Measurements from ENCODE around the gene IFITM2.
"Not testable (repeated sequence)": the region's sequence is repeated elsewhere in the genome, so short reads cannot be mapped to it uniquely, and the experiment has no call there.

The IFITM2 gene

DNA sequence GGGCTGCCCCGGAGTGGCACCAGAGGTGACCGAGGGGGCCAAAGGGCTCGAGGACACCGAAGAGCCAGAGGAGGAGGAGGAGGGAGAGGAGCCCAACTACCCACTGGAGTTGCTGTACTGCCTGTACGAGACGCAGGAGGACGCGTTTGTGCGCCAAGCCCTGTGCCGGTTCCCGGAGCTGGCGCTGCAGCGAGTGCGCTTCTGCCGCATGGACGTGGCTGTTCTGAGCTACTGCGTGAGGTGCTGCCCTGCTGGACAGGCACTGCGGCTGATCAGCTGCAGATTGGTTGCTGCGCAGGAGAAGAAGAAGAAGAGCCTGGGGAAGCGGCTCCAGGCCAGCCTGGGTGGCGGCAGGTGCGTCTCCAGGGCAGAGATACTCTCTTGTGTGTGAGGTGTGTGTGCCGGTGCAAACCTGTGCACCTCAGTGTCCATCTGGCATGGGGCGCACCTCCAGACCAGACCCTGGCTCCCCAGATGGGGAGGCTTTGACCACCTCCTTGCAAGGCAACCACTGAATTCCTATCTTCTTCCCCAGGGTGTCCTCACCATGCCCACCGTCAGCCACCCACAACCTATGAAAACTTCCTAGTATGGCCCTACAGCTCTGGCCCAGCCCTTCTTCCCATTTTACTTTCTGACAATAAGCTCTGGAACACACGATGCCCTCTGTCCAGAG, 26.0 kb upstream of the IFITM2 start:
- DNase-seq (ENCODE audit: low read depth): no peak

DNA sequence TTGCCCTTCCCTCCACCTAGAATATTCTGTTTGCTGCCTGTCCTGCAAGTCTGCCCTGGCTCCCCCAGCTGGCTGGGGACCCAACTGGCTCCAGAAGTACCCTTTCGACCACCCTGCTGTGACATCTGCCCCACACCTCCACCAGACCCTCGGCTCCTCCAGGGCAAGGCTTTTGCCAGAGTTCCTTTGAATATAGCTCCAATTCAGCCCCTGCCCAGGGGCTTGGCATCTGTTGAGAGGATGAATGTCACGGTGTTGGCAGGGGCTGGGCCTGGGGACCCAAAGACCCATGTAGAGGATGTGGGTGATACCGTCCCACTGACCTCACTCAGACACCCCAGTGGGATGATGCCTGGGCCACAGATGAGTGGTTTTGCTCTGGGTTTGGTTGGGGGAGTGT, 25.4 kb upstream of the IFITM2 start:
- no peak for DNase-seq (ENCODE audit: low read depth)

DNA sequence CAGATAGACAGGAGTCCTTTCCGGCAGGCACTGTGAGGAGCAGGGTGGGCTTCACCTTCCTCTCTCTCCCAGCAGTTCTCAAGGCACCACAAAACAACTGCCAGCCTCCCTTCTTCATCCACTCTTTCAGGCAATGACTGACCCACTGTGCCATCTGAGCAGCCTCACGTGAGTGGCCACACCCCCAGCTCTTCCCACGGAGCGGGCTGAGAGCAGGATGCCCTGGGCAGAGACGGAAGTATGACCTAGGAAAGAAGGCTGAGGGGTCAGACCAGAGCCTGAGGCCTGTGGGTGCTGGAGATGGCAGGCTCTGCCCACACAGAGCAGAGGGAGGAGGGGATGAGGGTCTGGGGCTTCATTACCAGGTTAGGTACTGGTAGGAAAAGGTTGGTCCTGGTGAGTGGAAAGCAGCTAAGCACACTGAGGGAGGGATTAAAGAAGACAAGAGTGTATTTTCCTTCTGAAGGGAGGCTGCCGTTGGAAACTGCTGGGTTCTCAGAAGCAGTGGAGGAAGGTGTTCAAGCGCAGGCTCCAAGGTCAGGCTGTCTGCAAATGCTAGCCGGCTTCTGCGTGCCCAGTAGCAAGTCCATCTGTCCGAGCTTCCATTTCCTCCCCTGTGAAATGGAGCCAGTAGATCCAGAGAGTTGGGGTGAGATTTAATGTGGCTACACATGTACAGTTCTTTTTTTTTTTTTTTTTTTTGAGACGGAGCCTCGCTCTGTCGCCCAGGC, 24.8 kb upstream of the IFITM2 start:
- DNase-seq (ENCODE audit: low read depth): no peak

DNA sequence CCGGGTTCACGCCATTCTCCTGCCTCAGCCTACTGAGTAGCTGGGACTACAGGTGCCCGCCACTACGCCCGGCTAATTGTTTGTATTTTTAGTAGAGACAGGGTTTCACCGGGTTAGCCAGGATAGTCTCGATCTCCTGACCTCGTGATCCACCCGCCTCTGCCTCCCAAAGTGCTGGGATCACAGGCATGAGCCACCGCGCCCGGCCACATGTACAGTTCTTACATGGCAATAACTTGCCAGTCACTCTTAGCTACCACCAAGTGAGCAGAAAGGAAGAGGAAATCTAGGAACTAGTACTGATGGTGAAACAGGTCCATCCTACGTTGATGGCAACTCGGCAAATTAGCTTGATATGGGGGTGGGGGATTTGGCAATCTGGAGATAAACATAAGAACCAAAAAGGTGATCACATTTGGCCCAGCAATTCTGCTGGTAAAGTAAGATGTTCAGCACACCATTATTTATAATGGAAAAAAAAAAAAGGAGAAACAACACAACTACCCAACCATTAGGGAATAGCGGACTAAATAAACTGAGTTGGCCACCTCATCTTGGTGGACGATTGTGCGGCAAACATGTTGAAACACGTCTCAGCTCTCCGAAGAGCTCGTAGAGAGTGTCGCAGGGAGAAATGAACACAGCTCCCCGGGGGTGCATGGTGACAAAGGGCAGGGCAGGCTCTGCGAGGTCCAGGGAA, 24.1 kb upstream of the IFITM2 start:
- DNase-seq (ENCODE audit: low read depth): no peak

DNA sequence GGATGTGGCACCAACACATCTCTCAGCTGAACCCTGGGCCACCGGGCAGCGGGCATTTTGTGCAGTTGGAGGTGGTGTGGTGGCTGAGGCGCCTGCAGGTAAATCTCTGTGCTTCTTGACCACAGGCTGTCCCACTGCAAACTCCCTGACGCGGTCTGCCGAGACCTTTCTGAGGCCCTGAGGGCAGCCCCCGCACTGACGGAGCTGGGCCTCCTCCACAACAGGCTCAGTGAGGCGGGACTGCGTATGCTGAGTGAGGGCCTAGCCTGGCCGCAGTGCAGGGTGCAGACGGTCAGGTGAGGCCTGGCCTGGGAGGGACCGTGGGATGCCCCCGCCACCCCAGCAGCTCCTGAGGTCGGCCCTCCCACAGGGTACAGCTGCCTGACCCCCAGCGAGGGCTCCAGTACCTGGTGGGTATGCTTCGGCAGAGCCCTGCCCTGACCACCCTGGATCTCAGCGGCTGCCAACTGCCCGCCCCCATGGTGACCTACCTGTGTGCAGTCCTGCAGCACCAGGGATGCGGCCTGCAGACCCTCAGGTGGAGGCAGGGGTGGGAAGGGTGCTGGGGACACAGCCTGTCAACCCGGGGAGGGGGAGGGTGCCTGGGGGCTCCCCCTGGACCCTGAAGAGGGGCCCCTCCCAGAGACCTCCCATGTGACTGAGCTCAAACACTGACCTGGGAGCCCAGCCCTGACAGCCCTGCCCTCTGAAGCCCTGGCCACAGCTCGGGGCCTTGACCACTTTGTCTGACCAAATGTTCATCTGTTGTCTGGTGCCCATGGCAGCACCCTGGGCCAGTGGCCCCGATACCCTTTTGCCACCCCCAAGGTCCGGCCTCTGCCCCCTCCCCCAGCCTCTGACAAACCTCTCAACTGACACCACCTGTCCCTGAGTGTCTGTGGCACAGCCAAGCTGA, 23.3 kb upstream of the IFITM2 start:
- no peak for DNase-seq (ENCODE audit: low read depth)

DNA sequence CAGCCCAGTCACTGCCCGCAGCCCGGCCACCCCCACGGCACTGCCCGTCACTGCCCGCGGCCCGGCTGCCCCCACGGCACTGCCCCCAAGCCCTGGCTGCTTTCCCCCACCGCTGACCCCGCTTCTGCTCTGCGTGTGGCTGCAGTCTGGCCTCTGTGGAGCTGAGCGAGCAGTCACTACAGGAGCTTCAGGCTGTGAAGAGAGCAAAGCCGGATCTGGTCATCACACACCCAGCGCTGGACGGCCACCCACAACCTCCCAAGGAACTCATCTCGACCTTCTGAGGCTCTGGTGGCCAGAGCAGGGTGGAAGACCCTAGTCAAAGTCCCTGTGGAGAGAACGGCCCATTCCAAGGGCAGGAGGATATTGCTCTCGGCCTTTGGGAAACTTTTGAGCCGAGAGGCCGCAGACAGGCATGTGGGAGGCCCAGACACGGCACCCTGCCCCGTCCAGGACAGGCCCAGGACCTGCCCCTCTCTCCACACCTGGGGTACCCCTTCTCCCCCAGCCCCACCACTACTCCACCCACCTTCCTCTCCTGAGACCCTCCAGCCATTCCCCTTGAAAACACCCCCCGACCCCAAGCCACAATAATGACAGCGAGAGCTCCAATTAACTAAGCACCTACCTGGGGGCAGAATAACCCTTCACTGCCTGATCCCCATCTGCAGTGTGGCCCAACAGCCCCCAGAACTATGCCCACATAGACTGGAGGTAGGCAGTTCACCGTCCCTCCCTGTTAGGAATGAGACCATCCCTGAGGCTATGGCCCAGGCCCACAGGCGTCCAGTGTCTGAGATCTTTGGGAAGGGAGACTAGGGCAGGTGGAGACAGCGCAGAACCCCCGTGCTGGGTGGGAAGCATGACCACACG, 22.4 kb upstream of the IFITM2 start:
- no peak for DNase-seq (ENCODE audit: low read depth)

DNA sequence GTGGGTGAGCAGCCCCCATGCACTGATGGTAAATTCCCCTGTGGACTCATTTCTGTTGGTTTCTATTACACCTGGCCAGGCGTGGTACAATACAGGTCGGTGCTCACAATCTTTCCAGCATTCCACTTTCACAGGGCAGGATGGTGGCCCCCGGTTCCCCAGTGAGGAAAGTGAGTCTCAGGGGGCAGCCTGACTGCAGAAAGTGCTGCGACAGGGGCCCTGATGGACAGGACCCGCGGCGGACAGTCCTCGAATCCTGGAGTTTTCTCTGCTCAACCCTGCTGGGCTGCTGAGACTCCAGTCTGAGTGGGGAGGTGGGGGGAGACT, 21.8 kb upstream of the IFITM2 start:
- no peak for DNase-seq (ENCODE audit: low read depth)

DNA sequence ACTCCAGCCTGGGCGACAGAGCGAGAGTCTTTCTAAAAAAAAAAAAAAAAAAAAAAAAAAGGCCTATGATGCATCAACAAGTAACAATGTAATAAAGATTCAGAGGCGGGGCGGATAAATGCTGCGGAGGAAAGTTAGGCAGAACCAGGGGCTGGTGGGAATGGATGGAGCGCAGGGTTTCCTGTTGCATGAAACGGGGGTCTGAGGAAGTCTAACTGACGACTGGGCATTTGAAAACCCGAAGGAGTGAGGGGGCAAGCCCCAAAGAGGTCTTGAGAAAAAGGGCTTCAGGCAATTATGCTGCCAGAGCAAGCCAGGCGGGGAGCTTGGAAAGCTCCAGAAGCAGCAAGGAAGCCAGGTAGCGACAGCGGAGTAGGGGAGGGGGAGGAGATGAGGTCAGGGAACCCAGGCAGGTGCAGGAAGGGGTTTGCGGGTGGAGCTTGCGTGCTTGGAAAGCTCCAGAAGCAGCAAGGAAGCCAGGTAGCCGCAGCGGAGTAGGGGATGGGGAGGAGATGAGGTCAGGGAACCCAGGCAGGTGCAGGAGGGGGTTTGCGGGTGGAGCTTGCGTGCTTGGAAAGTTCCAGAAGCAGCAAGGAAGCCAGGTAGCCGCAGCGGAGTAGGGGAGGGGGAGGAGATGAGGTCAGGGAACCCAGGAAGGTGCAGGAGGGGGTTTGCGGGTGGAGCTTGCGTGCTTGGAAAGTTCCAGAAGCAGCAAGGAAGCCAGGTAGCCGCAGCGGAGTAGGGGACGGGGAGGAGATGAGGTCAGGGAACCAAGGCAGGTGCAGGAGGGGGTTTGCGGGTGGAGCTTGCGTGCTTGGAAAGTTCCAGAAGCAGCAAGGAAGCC, 20.4 kb upstream of the IFITM2 start:
- DNase-seq (ENCODE audit: low read depth): not testable (repeated sequence)

DNA sequence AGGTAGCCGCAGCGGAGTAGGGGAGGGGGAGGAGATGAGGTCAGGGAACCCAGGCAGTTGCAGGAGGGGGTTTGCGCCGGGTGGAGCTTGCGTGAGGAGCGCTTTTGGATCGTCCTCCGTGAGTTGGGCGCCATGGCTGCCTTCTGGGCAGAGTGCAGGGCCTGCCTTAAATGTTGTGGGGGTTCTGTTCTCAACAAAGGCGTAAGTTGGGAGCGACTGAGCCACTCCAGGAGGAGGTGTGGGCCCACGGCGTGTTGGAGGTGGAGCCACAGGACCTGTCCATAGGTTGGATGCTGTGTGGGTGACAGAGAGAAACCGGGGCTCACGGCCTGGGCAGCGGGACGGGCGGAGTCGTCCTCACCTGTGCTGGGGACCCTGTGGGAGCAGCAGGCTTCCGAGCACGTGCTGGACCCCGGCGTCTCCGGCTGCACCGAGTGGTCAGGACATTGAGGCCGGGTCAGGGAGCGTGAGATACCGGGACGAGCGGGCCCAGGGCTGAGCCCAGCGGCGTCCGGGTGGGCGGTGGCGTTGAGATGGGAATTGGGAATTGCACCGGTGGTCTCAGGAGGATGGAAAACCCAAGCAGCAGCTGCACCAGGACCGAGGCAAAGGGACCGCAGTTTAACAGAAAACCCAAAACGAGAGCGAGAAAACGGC, 19.7 kb upstream of the IFITM2 start:
- no peak for DNase-seq (ENCODE audit: low read depth)

DNA sequence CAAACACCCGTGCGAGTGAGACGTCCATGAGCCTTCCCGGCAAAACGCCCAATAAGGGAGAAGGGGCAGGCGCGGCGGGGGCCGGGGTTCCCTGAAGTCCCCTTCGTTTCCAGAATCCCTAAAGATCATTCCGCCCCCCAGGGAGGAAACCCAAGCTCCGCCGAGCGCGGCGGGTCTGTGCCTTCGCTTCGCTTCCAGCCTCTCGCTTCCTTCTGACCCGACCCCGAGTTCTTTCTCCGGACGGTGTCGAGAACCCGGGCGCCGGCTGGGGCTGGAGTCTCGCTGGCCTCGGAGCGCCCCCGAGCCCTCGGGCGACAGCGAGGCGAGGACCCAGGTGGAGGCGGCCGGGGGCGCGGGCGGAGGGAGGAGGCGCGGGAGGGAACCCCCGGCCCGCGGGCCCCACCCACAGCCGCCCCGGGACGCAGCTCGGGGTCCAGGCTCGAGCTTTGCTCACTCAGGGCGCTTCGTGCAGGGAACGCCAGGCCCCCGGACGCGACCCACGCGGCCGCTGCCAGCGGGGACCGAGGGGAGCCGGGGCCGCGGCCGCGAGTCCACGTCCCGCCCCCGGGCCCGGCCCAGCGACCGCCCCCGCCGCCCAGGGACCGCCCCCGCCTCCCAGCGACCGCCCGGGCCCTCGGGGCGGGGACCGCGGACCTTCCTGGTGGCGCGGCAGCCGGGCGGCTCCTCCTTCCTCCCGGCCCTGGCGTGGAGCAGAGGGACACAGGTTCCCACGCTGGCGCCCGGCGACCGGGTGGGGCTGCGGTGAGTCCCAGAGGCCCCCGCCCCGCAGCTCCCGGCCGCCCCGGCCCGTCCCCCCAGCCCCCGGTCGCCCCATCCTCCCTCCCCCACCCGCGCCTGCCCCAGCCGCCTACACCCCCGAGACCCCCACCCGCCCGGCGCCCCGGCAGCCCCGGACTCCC, 18.9 kb upstream of the IFITM2 start, which contains the start of gene PGGHG:
PGGHG (plus strand) TSS at position 649 of the 920 bp plus-strand sequence. CDS start 691 bp downstream, outside the sequence.
- DNase-seq (ENCODE audit: low read depth): no peak

DNA sequence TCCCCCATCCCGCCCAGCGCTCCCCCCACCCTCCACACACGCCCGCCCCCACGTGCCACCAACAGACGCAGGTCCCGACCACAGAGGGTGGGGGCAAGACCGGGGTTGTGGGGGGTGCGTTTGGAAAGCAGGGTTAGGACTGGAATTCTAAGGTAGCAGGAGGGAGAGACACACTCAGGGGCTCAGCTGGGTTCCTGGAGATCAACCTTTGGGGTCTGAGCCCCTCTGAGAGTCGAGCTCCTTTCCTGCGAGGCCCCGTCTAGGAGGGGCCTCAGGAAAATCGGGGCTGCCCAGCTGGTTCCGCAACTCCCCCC, 18.3 kb upstream of the IFITM2 start:
- no peak for DNase-seq (ENCODE audit: low read depth)

DNA sequence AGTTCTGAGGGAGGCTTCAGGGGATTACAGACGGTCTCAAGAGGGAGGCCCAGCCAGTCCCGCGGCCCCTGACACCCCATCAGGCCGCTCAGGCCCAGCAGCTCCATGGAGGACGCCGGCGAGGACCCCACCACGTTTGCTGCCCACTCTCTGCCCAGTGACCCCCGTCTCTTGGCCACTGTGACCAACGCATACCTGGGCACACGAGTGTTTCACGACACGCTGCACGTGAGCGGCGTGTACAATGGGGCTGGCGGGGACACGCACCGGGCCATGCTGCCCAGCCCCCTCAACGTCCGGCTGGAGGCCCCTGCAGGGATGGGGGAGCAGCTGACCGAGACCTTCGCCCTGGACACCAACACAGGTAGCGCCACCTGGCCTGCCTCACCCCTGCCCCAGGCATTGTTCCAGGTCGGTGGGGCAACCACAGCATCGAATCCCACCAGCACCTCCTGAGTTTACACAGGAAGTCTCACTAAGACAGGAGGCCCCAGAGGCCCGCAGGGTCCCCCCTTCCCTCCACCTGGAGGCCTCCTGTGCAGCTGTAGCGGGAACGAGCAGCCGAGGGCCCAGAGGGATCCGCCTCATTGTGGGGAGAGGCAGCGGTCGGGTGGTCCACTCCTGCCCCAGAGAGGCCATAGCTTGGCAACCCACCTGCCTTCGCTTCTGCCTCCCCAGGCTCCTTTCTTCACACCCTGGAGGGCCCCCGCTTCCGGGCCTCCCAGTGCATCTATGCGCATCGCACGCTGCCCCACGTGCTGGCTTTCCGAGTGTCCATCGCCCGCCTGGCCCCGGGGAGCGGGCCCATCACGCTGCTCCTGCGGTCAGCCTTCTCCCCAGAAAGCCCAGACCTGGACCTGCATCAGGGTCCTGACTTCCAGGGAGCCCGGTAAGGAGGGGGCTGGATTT, 17.6 kb upstream of the IFITM2 start:
- no peak for DNase-seq (ENCODE audit: low read depth)

DNA sequence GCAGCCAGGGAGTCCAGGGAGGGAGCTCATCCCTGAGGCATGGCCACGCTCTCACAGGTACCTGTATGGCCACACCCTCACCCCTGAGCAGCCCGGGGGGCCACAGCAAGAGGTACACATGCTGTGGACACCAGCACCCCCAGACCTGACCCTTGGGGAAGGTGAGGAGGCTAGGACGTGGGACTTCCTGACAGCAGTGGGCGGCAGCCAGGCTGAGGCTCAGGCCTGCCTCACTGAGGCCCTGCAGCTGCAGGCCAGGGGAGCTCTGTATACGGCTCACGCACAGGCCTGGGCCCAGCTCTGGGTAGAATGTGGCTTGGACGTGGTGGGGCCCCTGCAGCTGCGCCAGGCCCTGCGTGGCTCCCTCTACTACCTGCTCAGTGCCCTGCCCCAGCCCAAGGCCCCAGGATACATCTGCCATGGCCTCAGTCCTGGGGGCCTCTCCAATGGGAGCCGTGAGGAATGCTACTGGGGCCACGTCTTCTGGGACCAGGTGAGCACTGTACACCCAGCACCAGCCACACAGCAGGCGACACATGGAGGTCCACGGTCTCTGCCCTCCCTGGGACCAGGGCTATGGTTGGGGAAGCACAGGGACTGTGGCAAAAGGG, 16.9 kb upstream of the IFITM2 start:
- DNase-seq (ENCODE audit: low read depth): no peak

DNA sequence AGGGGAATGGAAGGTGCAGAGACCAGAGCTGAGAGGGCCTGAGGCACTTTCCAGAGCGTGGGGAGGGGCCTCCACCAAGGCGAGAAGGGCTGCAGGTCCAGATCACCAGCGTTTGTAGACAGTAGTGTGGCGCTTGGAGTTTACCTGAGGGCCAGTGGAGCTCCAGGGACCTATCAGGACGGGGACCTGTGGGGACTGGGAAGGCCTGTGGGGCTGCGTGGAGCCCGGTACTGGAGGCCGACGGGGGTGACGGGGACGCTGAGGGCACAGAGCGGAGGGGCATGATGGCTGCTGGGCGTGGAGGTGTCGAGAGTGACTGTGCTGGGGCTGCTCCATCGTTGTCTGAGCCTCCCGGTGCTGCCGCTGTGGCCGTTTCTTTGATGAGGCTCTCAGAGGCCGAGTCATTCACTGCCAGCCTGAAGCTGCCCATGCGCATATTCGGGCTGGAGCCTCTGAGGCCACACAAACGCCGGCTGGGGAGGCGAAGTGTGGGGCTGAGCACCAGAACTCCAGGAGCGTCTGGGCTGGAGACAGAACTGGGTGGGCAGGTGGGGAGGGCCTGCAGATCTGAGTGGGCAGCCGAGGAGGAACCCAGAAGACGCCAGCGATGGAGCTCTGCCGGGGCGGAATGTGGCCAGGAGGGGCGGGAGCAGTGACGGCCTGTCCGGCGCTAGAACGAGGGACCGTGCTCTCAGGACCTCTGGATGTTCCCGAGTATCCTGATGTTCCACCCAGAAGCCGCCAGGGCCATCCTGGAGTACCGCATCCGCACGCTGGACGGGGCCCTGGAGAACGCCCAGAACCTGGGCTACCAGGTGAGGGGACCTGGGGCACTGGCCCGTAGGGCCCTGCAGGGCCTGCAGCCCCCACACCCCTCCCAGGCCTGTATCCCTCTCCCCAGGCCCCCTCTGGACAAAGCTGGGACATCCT, 16.1 kb upstream of the IFITM2 start:
- DNase-seq (ENCODE audit: low read depth): no peak

DNA sequence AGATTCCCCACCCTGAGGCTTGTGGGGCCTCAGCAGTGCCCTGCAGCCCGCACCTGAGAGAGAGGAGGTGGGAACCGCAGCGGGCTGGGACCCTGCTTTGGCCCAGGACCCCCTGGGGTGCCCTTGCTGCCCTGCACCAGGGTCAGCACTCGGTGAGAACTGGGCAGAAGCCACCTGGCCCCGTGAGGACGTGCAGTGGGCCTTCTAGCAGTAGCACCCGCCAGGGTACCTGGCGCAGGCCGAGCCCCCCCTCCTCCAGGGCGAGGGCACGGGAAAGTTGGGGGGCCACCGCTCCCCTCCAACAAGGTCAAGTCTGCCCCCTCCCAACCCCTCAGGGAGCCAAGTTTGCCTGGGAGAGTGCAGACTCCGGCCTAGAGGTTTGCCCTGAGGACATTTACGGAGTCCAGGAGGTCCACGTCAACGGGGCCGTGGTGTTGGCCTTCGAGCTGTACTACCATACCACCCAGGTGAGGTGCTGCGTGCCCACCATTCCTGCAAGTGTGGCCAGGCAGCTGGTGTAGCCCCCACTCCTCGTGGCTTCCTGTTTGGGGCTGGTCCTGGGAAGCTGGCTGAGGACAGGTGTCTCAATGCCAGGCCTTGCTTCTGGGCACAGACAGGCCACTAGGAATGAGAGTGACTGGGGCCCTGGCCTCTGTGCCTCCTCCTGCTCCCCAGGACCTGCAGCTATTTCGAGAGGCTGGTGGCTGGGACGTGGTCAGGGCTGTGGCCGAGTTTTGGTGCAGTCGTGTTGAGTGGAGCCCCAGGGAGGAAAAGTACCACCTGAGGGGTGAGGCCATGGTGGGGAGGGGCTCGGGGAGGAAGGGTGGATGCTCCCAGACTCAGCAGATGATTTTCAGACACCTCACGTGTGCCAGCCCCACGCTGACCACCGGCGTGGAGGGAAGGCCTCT, 15.2 kb upstream of the IFITM2 start:
- DNase-seq (ENCODE audit: low read depth): no peak

All from stimulated activated CD8-positive, alpha-beta memory T cell treated with anti-CD3 and anti-CD28 coated beads, Interleukin-15, amount 100 ng/mL, for 1 hour (primary cell).